Esophagus squamous epithelium (tissue), 4 donors: ENCODE data around the gene SZRD1.

Experiments
- POLR2A ChIP-seq, 4 donors: fragments of 450-650 bp; IDR thresholded peaks; one replicate each; pipeline ENCODE4 v1.6.1; 2017; ENCODE audit warnings: antibody characterized with exemption in 4 of 4, mild to moderate bottlenecking in 4 of 4, moderate library complexity in 3 of 4
- TF ChIP-seq, protein P1 (sequence below), 6 experiments: fragments of 450-650 bp in 4 of 6; fragments of 200-600 bp in 2 of 6; sonication (generic) in 2 of 6; IDR thresholded peaks; one replicate each; pipeline ENCODE4 v1.5.1; 2016 to 2019; ENCODE audit warnings: antibody characterized with exemption in 6 of 6, mild to moderate bottlenecking in 4 of 6, moderate library complexity in 4 of 6

DNA sequence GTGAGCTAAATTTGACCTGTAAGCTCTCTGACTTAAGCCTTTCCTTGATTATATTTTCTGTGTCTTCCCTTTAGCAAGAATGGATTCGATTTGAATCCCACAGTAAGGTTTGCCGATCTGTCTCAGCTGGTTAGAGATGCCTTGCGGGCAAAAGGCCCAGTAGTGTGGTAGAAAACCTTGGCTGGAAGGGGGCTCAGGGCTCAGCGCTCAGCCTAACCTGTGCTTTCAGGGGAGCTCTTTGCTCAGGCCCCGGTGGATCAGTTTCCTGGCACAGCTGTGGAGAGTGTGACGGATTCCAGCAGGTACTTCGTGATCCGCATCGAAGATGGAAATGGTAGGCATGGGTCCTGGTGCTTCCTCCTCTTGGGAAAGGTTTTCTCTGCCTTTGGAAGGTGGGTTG lies 80.6 kb downstream of the SZRD1 start:
- TF ChIP-seq, protein P1, sequence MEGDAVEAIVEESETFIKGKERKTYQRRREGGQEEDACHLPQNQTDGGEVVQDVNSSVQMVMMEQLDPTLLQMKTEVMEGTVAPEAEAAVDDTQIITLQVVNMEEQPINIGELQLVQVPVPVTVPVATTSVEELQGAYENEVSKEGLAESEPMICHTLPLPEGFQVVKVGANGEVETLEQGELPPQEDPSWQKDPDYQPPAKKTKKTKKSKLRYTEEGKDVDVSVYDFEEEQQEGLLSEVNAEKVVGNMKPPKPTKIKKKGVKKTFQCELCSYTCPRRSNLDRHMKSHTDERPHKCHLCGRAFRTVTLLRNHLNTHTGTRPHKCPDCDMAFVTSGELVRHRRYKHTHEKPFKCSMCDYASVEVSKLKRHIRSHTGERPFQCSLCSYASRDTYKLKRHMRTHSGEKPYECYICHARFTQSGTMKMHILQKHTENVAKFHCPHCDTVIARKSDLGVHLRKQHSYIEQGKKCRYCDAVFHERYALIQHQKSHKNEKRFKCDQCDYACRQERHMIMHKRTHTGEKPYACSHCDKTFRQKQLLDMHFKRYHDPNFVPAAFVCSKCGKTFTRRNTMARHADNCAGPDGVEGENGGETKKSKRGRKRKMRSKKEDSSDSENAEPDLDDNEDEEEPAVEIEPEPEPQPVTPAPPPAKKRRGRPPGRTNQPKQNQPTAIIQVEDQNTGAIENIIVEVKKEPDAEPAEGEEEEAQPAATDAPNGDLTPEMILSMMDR (IDR thresholded peaks at IDR 0.05): no peak
- TF ChIP-seq POLR2A (IDR thresholded peaks at IDR 0.05): no peak
